Natural killer cell (primary cell): Measurements from ENCODE around the gene TTLL7. TPM values are rescaled to one million over a fixed set of nuclear protein-coding genes. Genes with fewer than 3 reads are reported as not detected.
A peak's percentile ranks its signal among the peaks of the same experiment; 100 is the strongest.

Experiments
- ATAC-seq, 3 donors: fragments of 150-1000 bp in 2 of 3; fragments of 200-7000 bp in 1 of 3; cut with Tn5 transposase; 1 replicate in 1 of 3; 2 replicates in 2 of 3; pipeline ENCODE4 v1.10.0; 2021; ENCODE audit warnings: mild to moderate bottlenecking in 2 of 3, moderate library complexity in 2 of 3
- DNase-seq, 2 donors: peaks; one replicate each; pipeline versions ENCODE4 v3.0.0 to v3.0.0-alpha.2; 2013 to 2021; ENCODE audit warnings: mixed read lengths in 1 of 2
- H3K27ac ChIP-seq: one replicate; pipeline ENCODE4 v1.5.1; 2013; ENCODE audit warnings: mild to moderate bottlenecking, low read length
- H3K27me3 ChIP-seq: one replicate; pipeline ENCODE4 v1.6.1; 2013; ENCODE audit warnings: low read length; ENCODE audit not compliant: control insufficient read depth, insufficient read depth
- H3K36me3 ChIP-seq: one replicate; pipeline ENCODE4 v1.6.1; 2013; ENCODE audit warnings: low read length; ENCODE audit not compliant: control insufficient read depth, insufficient read depth
- H3K4me1 ChIP-seq: one replicate; pipeline ENCODE4 v1.6.1; 2013; ENCODE audit warnings: low read length; ENCODE audit not compliant: control insufficient read depth, insufficient read depth
- H3K4me3 ChIP-seq: one replicate; pipeline ENCODE4 v1.5.1; 2013; ENCODE audit warnings: low read length
- H3K9me3 ChIP-seq: one replicate; pipeline ENCODE4 v1.6.1; 2013; ENCODE audit warnings: low read length; ENCODE audit not compliant: control insufficient read depth, insufficient read depth
- H3K27ac Mint-ChIP-seq, 2 donors: one replicate each; pipeline ENCODE4 v1.8.0; 2022; ENCODE audit warnings: mild to moderate bottlenecking in 2 of 2, mixed read lengths in 2 of 2, moderate library complexity in 1 of 2
- H3K27me3 Mint-ChIP-seq, 2 donors: one replicate each; pipeline ENCODE4 v1.8.0; 2022; ENCODE audit warnings: low read depth in 2 of 2, mixed read lengths in 2 of 2
- H3K36me3 Mint-ChIP-seq: one replicate; pipeline ENCODE4 v1.8.0; 2022; ENCODE audit warnings: mixed read lengths
- H3K4me1 Mint-ChIP-seq, 2 donors: one replicate each; pipeline ENCODE4 v1.8.0; 2022; ENCODE audit warnings: mixed read lengths in 2 of 2
- H3K4me3 Mint-ChIP-seq: one replicate; pipeline ENCODE4 v1.8.0; 2022; ENCODE audit warnings: mild to moderate bottlenecking, moderate library complexity, mixed read lengths
- H3K9me3 Mint-ChIP-seq, 2 donors: one replicate each; pipeline ENCODE4 v1.8.0; 2022; ENCODE audit warnings: mixed read lengths in 2 of 2
- WGBS: methylation state at CpG from one replicate; pipeline ENCODE4 v1.1.7; 2013; ENCODE audit warnings: missing lambda C conversion rate; ENCODE audit not compliant: insufficient coverage; 5-methylcytosine and 5-hydroxymethylcytosine counted together
- intact Hi-C: fragments of 100-400 bp; cut with micrococcal nuclease; formaldehyde crosslinking; loops from one replicate; pipeline ENCODE4 v1.14.2; 2022
- total RNA-seq, 4 donors: library from RNA; stranded (reverse); fragments of 120-200 nt in 1 of 4; gene quantifications; one replicate each; pipeline versions ENCODE4 v1.2.3 to v1.2.4, GENCODE V29; 2013 to 2022
- TF ChIP-seq, protein P1 (sequence below): fragments of 200-600 bp; IDR thresholded peaks from one replicate; pipeline ENCODE4 v1.8.0; 2022; ENCODE audit warnings: antibody characterized with exemption

The TTLL7 gene, protein sequence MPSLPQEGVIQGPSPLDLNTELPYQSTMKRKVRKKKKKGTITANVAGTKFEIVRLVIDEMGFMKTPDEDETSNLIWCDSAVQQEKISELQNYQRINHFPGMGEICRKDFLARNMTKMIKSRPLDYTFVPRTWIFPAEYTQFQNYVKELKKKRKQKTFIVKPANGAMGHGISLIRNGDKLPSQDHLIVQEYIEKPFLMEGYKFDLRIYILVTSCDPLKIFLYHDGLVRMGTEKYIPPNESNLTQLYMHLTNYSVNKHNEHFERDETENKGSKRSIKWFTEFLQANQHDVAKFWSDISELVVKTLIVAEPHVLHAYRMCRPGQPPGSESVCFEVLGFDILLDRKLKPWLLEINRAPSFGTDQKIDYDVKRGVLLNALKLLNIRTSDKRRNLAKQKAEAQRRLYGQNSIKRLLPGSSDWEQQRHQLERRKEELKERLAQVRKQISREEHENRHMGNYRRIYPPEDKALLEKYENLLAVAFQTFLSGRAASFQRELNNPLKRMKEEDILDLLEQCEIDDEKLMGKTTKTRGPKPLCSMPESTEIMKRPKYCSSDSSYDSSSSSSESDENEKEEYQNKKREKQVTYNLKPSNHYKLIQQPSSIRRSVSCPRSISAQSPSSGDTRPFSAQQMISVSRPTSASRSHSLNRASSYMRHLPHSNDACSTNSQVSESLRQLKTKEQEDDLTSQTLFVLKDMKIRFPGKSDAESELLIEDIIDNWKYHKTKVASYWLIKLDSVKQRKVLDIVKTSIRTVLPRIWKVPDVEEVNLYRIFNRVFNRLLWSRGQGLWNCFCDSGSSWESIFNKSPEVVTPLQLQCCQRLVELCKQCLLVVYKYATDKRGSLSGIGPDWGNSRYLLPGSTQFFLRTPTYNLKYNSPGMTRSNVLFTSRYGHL
- 1 to 10 TPM in 1 of 3 donors, under 1 TPM in 2; 0.21 to 4.4 (median 0.25) TPM for total RNA-seq
- total RNA-seq (2013), result 1.1 TPM

DNA sequence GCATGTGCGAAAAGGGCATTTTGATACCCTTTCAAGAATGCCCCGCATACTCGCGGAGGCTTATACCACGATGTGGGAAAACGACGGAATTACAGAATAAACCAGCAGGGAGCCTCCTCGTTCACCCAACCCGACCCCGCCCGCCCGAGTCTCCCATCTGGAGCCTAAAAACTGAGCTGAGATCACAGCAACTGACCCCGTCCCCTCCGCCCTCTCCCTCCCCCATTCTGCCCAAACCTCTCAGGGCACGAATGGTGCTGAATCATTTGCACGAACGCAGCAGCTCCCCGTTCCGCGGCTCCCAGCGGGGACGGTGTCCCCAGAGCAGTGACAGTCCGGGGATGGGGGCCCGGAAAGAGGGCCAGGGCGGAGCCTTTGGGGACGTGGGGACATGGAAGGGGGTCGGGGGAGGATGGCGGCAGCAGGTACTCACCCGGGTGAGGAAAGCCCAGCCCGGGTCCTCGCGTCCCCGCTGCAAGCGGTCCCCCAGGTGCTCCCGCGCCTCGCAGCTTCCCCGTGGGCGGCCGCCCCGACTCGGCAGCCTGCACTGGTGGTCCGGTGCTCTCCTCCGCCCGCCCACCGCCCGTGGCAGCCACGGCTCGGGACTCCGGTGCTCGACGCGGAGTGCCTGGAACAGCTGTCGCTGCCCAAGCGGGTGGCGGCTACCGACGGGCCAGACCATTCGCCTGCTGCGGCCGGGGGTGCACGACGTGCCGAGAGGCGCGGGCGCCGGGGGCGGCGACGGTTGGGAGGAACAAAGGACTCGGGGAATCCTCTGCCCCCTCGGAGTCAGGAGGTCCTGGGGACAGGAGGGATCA, at the start of gene TTLL7:
Gene TTLL7, minus strand, starts transcription at position 635 of the 818 bp plus-strand sequence. CDS start 46,921 bp downstream, outside the sequence.
- Mint-ChIP-seq H3K27me3 (peaks cover 44 to 77% of the 10 kb centered on the region in 2 donors), H3K9me3 (no peaks in the 10 kb centered on the region), H3K36me3 (no peaks in the 10 kb centered on the region), H3K27ac (peak within 1 kb of the TSS in 1 of 2 donors; percentile 74), H3K4me1 (peaks cover 12 to 14% of the 10 kb centered on the region in 2 donors), H3K4me3 (peak within 1 kb of the TSS; percentile 88)
- H3K27ac ChIP-seq, result no peak within 1 kb of the TSS
- WGBS, result 2% methylated on average over 73 of the region's 73 CpGs
- DNase-seq (peak; percentile 58 to 64), ATAC-seq (peak; percentile 77 to 84 (median 81))
- TF ChIP-seq, protein P1, sequence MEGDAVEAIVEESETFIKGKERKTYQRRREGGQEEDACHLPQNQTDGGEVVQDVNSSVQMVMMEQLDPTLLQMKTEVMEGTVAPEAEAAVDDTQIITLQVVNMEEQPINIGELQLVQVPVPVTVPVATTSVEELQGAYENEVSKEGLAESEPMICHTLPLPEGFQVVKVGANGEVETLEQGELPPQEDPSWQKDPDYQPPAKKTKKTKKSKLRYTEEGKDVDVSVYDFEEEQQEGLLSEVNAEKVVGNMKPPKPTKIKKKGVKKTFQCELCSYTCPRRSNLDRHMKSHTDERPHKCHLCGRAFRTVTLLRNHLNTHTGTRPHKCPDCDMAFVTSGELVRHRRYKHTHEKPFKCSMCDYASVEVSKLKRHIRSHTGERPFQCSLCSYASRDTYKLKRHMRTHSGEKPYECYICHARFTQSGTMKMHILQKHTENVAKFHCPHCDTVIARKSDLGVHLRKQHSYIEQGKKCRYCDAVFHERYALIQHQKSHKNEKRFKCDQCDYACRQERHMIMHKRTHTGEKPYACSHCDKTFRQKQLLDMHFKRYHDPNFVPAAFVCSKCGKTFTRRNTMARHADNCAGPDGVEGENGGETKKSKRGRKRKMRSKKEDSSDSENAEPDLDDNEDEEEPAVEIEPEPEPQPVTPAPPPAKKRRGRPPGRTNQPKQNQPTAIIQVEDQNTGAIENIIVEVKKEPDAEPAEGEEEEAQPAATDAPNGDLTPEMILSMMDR, result no peak
- peak within 1 kb of the TSS; percentile 65 for H3K4me3 ChIP-seq
- peaks cover 12% of the 10 kb centered on the region for H3K4me1 ChIP-seq
- no peaks in the 10 kb centered on the region for H3K9me3 ChIP-seq
- peaks cover 25% of the 10 kb centered on the region for H3K27me3 ChIP-seq
- no peaks in the 10 kb centered on the region for H3K36me3 ChIP-seq
- intact Hi-C loops, result no loop called here

DNA sequence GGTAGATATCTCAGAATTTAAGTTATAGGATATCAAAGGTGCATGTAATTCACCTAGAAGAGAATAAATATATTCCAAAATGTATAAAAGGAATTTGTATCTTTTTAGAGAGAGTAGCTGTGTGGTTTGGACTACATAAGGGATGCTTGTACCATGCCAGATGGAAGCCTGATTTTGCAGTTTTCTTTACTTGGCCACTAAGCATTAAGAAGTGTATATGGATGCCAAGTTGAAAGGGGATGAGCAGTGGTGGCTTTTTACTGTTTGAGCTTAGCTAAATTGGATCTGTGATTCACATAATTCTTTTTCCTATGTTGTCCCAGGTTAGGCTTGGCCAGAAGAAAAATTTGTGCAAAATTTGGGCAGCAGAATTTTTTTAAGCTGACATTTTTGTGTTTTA, 43.5 kb upstream of the TTLL7 start:
- Mint-ChIP-seq H3K36me3 (no peaks in the 10 kb centered on the region), H3K4me3 (no peak overlapping the region), H3K9me3 (no peaks in the 10 kb centered on the region), H3K4me1 (no peaks in the 10 kb centered on the region), H3K27ac (no peak overlapping the region), H3K27me3 (peaks cover 6 to 12% of the 10 kb centered on the region in 2 donors)
- no peaks in the 10 kb centered on the region for H3K27me3 ChIP-seq
- H3K9me3 ChIP-seq, result no peaks in the 10 kb centered on the region
- ATAC-seq (no peak), DNase-seq (no peak)
- intact Hi-C loops, result no loop called here
- TF ChIP-seq, protein P1, result no peak
- no peaks in the 10 kb centered on the region for H3K36me3 ChIP-seq
- no peak overlapping the region for H3K4me3 ChIP-seq
- no peaks in the 10 kb centered on the region for H3K4me1 ChIP-seq
- H3K27ac ChIP-seq, result no peak overlapping the region

DNA sequence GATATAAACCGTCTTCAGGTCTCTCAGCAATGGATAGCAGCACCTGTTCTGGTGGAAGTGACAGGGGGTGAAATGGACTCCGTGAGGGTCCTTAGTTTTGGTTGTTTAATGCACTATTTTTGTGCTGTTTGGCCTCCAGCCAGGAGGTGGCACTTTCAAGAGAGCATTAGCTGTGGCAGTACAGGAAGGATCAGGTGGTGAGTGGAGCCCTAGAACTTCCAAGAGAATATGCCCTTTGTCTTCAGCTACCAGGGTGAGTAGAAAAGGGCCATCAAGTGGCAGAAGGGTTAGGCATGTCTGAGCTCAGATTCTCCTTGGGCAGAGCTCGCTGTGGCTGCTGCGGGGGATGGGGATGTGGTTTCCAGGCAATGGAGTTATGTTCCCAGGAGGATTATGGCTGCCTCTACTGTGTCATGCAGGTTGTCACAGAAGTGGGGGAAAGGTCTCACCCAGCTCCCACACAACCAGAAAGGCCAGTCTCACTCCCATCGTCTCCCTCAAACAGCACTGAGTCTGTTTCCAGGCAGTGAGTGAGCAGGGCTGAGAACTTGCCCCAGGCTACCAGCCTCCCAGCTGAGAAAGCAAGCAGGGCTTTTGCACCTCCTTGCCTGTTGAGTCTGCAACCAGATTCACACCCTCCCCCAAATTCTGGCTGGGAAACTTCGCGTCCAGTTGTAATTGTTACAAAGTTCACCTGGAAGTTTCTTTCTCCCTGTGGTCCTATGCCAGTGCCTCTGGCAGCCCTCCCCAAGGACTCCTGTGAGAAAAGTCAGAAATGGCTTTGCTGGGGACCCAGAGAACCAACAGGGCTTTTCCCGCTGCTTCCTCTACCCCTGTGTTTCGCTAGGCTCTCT, 39.1 kb upstream of the TTLL7 start:
- Histone ChIP-seq H3K4me1 (no peaks in the 10 kb centered on the region), H3K4me3 (no peak overlapping the region), H3K9me3 (no peaks in the 10 kb centered on the region), H3K27ac (no peak overlapping the region), H3K36me3 (no peaks in the 10 kb centered on the region), H3K27me3 (no peaks in the 10 kb centered on the region)
- Mint-ChIP-seq H3K4me1 (no peaks in the 10 kb centered on the region), H3K4me3 (no peak overlapping the region), H3K27ac (no peak overlapping the region), H3K9me3 (no peaks in the 10 kb centered on the region), H3K27me3 (peaks cover 14 to 31% of the 10 kb centered on the region in 2 donors), H3K36me3 (peaks cover 6% of the 10 kb centered on the region)
- intact Hi-C loops, result no loop called here
- ATAC-seq, result no peak
- TF ChIP-seq, protein P1, result no peak
- DNase-seq, result no peak
- WGBS, result 93% methylated on average over 9 of the region's 9 CpGs
